Caco-2 (cell line): ENCODE data around the gene MYLK4. TPM values are rescaled to one million over a fixed set of nuclear protein-coding genes. Genes with fewer than 3 reads are reported as not detected.

Experiments
- BruUV-seq: library from RNA; stranded (reverse); fragments of 400-500 nt; replicated peaks from 2 replicates; lab custom pipeline; 2021; lab: Mats Ljungman, UMichigan
- CTCF ChIA-PET: fragments of 300-600 bp; sonication (Branson Sonifier 250); formaldehyde crosslinking; loops from one replicate; lab custom pipeline; 2022; ENCODE audit warnings: antibody characterized with exemption; lab: Charles Lee
- POLR2A ChIA-PET: fragments of 300-600 bp; sonication (Branson Sonifier 250); formaldehyde crosslinking; loops from one replicate; lab custom pipeline; 2022; ENCODE audit warnings: antibody characterized with exemption; lab: Charles Lee
- DNase-seq, 2 experiments: peaks; one replicate each; pipeline versions ENCODE4 v3.0.0 to v3.0.0-alpha.2; 2020 to 2022
- H3K27me3 ChIP-seq: replicated peaks from 2 replicates; pipeline ENCODE4 v1.6.0; 2011; ENCODE audit warnings: low read length; ENCODE audit not compliant: control insufficient read depth, insufficient read depth
- H3K36me3 ChIP-seq: 2 replicates; pipeline ENCODE4 v1.5.1; 2011; ENCODE audit warnings: low read length; ENCODE audit not compliant: control insufficient read depth, insufficient read depth
- H3K4me1 ChIP-seq: fragments of 250-450 bp; sonication (Bioruptor Pico); 2 replicates; pipeline ENCODE4 v1.5.1; 2020; ENCODE audit warnings: mild to moderate bottlenecking
- H3K4me3 ChIP-seq: 2 replicates; pipeline ENCODE4 v1.5.1; 2011; ENCODE audit warnings: low read depth, mild to moderate bottlenecking, control low read depth, low read length
- H3K9me3 ChIP-seq: fragments of 250-450 bp; sonication (Bioruptor Pico); 2 replicates; pipeline ENCODE4 v1.5.1; 2020; ENCODE audit warnings: mild to moderate bottlenecking, moderate library complexity
- H3K27ac Mint-ChIP-seq: one replicate; pipeline ENCODE4 v1.8.0; 2022; ENCODE audit warnings: mixed read lengths; ENCODE audit not compliant: unreplicated experiment
- H3K27me3 Mint-ChIP-seq: one replicate; pipeline ENCODE4 v1.8.0; 2022; ENCODE audit warnings: mixed read lengths; ENCODE audit not compliant: insufficient read depth, unreplicated experiment
- H3K36me3 Mint-ChIP-seq: one replicate; pipeline ENCODE4 v1.8.0; 2022; ENCODE audit warnings: mild to moderate bottlenecking, mixed read lengths; ENCODE audit not compliant: insufficient read depth, unreplicated experiment
- H3K4me1 Mint-ChIP-seq: one replicate; pipeline ENCODE4 v1.8.0; 2022; ENCODE audit warnings: low read depth, mixed read lengths; ENCODE audit not compliant: unreplicated experiment
- H3K4me3 Mint-ChIP-seq: one replicate; pipeline ENCODE4 v1.8.0; 2022; ENCODE audit warnings: mild to moderate bottlenecking, moderate library complexity, mixed read lengths; ENCODE audit not compliant: unreplicated experiment
- H3K9me3 Mint-ChIP-seq: one replicate; pipeline ENCODE4 v1.8.0; 2022; ENCODE audit warnings: mixed read lengths; ENCODE audit not compliant: unreplicated experiment
- CTCF ChIP-seq, 2 experiments: fragments of 200-600 bp in 1 of 2; IDR thresholded peaks; 1 replicate in 1 of 2; 2 replicates in 1 of 2; pipeline versions ENCODE4 v1.5.1 to v1.8.0; 2011 to 2022; ENCODE audit warnings: antibody characterized with exemption in 1 of 2, control low read depth in 1 of 2, inconsistent platforms in 1 of 2, low read depth in 1 of 2, low read length in 1 of 2, mild to moderate bottlenecking in 1 of 2, moderate library complexity in 1 of 2; ENCODE audit not compliant: insufficient read depth in 1 of 2, severe bottlenecking in 1 of 2, unreplicated experiment in 1 of 2
- intact Hi-C: fragments of 100-400 bp; cut with micrococcal nuclease; formaldehyde crosslinking; loops from one replicate; pipeline ENCODE4 v1.10.0; 2022; ENCODE audit not compliant: unreplicated experiment
- total RNA-seq: library from RNA; stranded (reverse); gene quantifications from 2 replicates; pipeline ENCODE4 v1.2.3, GENCODE V29; 2022

The MYLK4 gene
- total RNA-seq, 1 experiment from 2014 or later, result 0.75 TPM

- intact Hi-C loops, result no loop called here
- Mint-ChIP-seq H3K9me3 (no peaks in the 10 kb centered on the region), H3K27me3 (no peaks in the 10 kb centered on the region), H3K4me1 (no peaks in the 10 kb centered on the region), H3K27ac (no peak overlapping the region), H3K4me3 (no peak overlapping the region), H3K36me3 (no peaks in the 10 kb centered on the region)
- ChIA-PET POLR2A (interaction anchor here (0.5 kb wide), 1 partner anchor 13 kb away, joined by 4 read pairs; the partner anchor contains the start of gene WRNIP1), CTCF (no interaction called here)
- H3K27me3 ChIP-seq, result no peaks in the 10 kb centered on the region
- BruUV-seq, result no TSS peak
- DNase-seq, result no peak
- no peaks in the 10 kb centered on the region for H3K36me3 ChIP-seq
- H3K4me3 ChIP-seq, result no peak overlapping the region
- no peak for TF ChIP-seq CTCF (IDR thresholded peaks at IDR 0.05; ENCODE audit: insufficient read depth in 1 of 2, low read depth in 1 of 2, low read length in 1 of 2, severe bottlenecking in 1 of 2, unreplicated experiment in 1 of 2)
- no peaks in the 10 kb centered on the region for H3K9me3 ChIP-seq
- peaks cover 4% of the 10 kb centered on the region for H3K4me1 ChIP-seq
Observed at GRCh38 chr6:2752477-2753109, 1.9 kb upstream of the MYLK4 start.

GRCh38 chr6:2751871-2752270 lies 1.1 kb upstream of the MYLK4 start:
- no peak overlapping the region for H3K4me3 Mint-ChIP-seq
- H3K27ac Mint-ChIP-seq, result no peak overlapping the region
- H3K9me3 Mint-ChIP-seq, result no peaks in the 10 kb centered on the region
- Histone ChIP-seq H3K27me3 (no peaks in the 10 kb centered on the region), H3K9me3 (no peaks in the 10 kb centered on the region), H3K4me3 (no peak overlapping the region), H3K36me3 (no peaks in the 10 kb centered on the region), H3K4me1 (peaks cover 4% of the 10 kb centered on the region)
- intact Hi-C loops, result no loop called here
- ChIA-PET CTCF (interaction anchor here (3.8 kb wide), 1 partner anchor 14 kb away, joined by 21 read pairs; no protein-coding TSS in a partner anchor), POLR2A (no interaction called here)
- no peak for DNase-seq
- no peaks in the 10 kb centered on the region for H3K36me3 Mint-ChIP-seq
- BruUV-seq, result no TSS peak
- H3K4me1 Mint-ChIP-seq, result no peaks in the 10 kb centered on the region
- H3K27me3 Mint-ChIP-seq, result no peaks in the 10 kb centered on the region
- no peak for TF ChIP-seq CTCF (IDR thresholded peaks at IDR 0.05; ENCODE audit: insufficient read depth in 1 of 2, low read depth in 1 of 2, low read length in 1 of 2, severe bottlenecking in 1 of 2, unreplicated experiment in 1 of 2)

GRCh38 chr6:2749969-2750600 lies 637 bp downstream of the MYLK4 start:
- ChIA-PET CTCF (interaction anchor here (0.5 to 3.8 kb wide), 5 partner anchors 11 to 17 kb away, joined by 3 to 21 read pairs (median 4); no protein-coding TSS in a partner anchor), POLR2A (interaction anchor here (0.5 kb wide), 2 partner anchors 129 to 187 kb away, joined by 3 to 5 read pairs; no protein-coding TSS in a partner anchor)
- H3K9me3 Mint-ChIP-seq, result no peaks in the 10 kb centered on the region
- BruUV-seq, result no TSS peak
- TF ChIP-seq CTCF (IDR thresholded peaks at IDR 0.05; ENCODE audit: insufficient read depth in 1 of 2, low read depth in 1 of 2, low read length in 1 of 2, severe bottlenecking in 1 of 2, unreplicated experiment in 1 of 2), result peak; percentile 67 to 80
- no peaks in the 10 kb centered on the region for H3K9me3 ChIP-seq
- intact Hi-C loops, result loop anchor here (1.0 kb wide), 1 partner anchor 12 kb away; no protein-coding TSS in a partner anchor
- H3K4me1 Mint-ChIP-seq, result peaks cover under 1% of the 10 kb centered on the region
- H3K36me3 ChIP-seq, result no peaks in the 10 kb centered on the region
- peaks cover 4% of the 10 kb centered on the region for H3K4me1 ChIP-seq
- H3K4me3 Mint-ChIP-seq, result no peak overlapping the region
- H3K4me3 ChIP-seq, result no peak overlapping the region
- no peak overlapping the region for H3K27ac Mint-ChIP-seq
- H3K27me3 ChIP-seq, result no peaks in the 10 kb centered on the region
- no peaks in the 10 kb centered on the region for H3K27me3 Mint-ChIP-seq
- peak; percentile 43 to 71 for DNase-seq
- no peaks in the 10 kb centered on the region for H3K36me3 Mint-ChIP-seq
